Large intestine (tissue), 3 donors: ENCODE results near the gene STAP2. TPM values are rescaled to one million over a fixed set of nuclear protein-coding genes. Genes with fewer than 3 reads are reported as not detected.

Experiments
- DNase-seq, 2 donors: peaks; one replicate each; pipeline versions ENCODE4 v3.0.0 to v3.0.0-alpha.2; 2013
- H3K27ac ChIP-seq: one replicate; pipeline ENCODE4 v1.5.1; 2013; ENCODE audit warnings: low read length
- H3K27me3 ChIP-seq: 2 replicates; pipeline ENCODE4 v1.6.1; 2013; ENCODE audit warnings: low read length; ENCODE audit not compliant: control insufficient read depth, insufficient read depth
- H3K36me3 ChIP-seq: 2 replicates; pipeline ENCODE4 v1.6.1; 2013; ENCODE audit warnings: low read length; ENCODE audit not compliant: control insufficient read depth, insufficient read depth
- H3K4me1 ChIP-seq: one replicate; pipeline ENCODE4 v1.6.1; 2013; ENCODE audit warnings: low read length; ENCODE audit not compliant: control insufficient read depth, insufficient read depth
- H3K4me3 ChIP-seq: one replicate; pipeline ENCODE4 v1.5.1; 2013; ENCODE audit warnings: low read length
- H3K9me3 ChIP-seq: one replicate; pipeline ENCODE4 v1.6.1; 2013; ENCODE audit warnings: mild to moderate bottlenecking, low read depth, low read length, moderate library complexity; ENCODE audit not compliant: control insufficient read depth
- WGBS: methylation state at CpG from one replicate; pipeline ENCODE4 v1.1.5; 2013; ENCODE audit warnings: low lambda C conversion rate; ENCODE audit not compliant: insufficient coverage; 5-methylcytosine and 5-hydroxymethylcytosine counted together
- polyA plus RNA-seq: library from polyadenylated mRNA; unstranded; fragments of 120-200 nt; gene quantifications from one replicate; pipeline ENCODE4 v1.2.1, GENCODE V29; 2013

STAP2 gene
- polyA plus RNA-seq, 1 donor = 53.6 TPM

- H3K27me3 ChIP-seq = no peaks in the 10 kb centered on the region
- H3K27ac ChIP-seq = no peak overlapping the region
- H3K36me3 ChIP-seq = no peaks in the 10 kb centered on the region
- WGBS = 33% methylated on average over 2 of the region's 12 CpGs
- no peaks in the 10 kb centered on the region for H3K4me1 ChIP-seq
- no peak for DNase-seq
- H3K4me3 ChIP-seq = no peak overlapping the region
- peaks cover 3% of the 10 kb centered on the region for H3K9me3 ChIP-seq
Measured at GRCh38 chr19:4313847-4314490, 24.7 kb downstream of the STAP2 start.

GRCh38 chr19:4310247-4311121 is 28.1 kb downstream of the STAP2 start:
- no CpG with 5 or more reads among the region's 22 CpGs for WGBS
- no peaks in the 10 kb centered on the region for H3K4me1 ChIP-seq
- no peaks in the 10 kb centered on the region for H3K27me3 ChIP-seq
- no peak for DNase-seq
- H3K36me3 ChIP-seq = no peaks in the 10 kb centered on the region
- H3K4me3 ChIP-seq = no peak overlapping the region
- H3K27ac ChIP-seq = no peak overlapping the region
- H3K9me3 ChIP-seq = peaks cover 3% of the 10 kb centered on the region

- no peak overlapping the region for H3K4me3 ChIP-seq
- no CpG with 5 or more reads among the region's 16 CpGs for WGBS
- no peak overlapping the region for H3K27ac ChIP-seq
- no peak for DNase-seq
- no peaks in the 10 kb centered on the region for H3K36me3 ChIP-seq
- peaks cover 3% of the 10 kb centered on the region for H3K9me3 ChIP-seq
- peaks cover 3% of the 10 kb centered on the region for H3K4me1 ChIP-seq
- H3K27me3 ChIP-seq = no peaks in the 10 kb centered on the region
Measured at GRCh38 chr19:4305659-4306058, 33.0 kb downstream of the STAP2 start.

DNA sequence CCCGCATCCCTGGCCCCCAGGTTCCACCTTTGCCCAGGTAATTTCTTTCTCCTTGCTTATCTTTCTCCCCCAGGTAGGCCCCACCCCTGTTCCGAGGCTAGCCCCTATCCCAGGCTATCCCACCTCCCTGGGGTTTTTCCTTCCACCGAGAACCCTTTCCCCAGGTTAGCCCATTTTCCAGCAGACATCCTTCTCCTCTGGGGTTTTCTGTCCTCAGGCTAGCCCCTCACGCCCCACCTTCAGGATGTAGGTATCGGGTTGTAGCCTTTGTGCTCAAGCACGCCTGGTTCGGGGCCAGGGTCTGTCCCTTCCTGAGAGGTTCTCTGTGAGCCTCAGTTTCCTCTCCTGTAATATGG is 33.4 kb downstream of the STAP2 start:
- Histone ChIP-seq H3K9me3 (peaks cover under 1% of the 10 kb centered on the region), H3K36me3 (no peaks in the 10 kb centered on the region), H3K4me3 (no peak overlapping the region), H3K4me1 (peaks cover 3% of the 10 kb centered on the region), H3K27me3 (no peaks in the 10 kb centered on the region), H3K27ac (no peak overlapping the region)
- WGBS = no CpG with 5 or more reads among the region's 7 CpGs
- no peak for DNase-seq

DNA sequence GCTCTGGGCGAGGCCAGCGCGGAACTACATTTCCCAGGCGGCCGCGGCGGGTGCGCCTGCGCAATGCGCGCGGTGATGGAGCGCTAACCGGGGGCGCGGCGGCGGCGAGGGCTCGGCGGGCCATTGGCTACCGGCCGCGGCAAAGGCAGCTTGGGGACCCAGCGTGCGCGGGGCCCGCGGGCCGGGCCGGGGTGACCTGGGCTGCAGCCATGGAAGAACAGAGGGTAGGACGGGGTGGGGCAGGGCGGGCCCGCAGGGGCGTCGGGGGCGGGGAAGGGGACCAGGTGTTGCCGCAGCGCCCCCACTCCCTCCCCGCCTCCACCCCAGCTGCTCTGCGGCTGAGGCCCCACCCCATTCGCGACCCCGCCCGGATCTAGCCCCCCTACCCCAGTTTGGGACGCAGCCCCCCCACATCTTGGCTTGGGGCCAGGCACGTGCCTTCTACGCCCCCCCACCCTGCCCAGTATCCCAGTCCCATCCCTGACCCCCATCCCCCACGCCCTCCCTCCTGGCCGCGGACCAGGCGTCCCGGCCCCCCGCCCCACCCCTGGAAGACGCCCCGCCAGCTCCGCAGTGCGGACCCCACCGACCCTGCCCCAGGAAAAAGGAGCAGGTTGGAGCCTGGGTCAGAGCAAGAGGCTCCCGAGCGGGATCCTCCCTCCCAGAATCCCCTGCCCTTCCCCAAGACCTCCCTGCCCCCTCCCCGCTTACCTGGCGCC is 33.9 kb downstream of the STAP2 start, which contains the start of gene FSD1:
Gene FSD1, plus strand, starts transcription at position 61 of the 719 bp plus-strand sequence. Its CDS starts 149 bp downstream, at position 210.
- no peak for DNase-seq
- no peaks in the 10 kb centered on the region for H3K27me3 ChIP-seq
- no peaks in the 10 kb centered on the region for H3K36me3 ChIP-seq
- no CpG with 5 or more reads among the region's 63 CpGs for WGBS
- no peak within 1 kb of the TSS for H3K27ac ChIP-seq
- H3K9me3 ChIP-seq = no peaks in the 10 kb centered on the region
- no peak within 1 kb of the TSS for H3K4me3 ChIP-seq
- peaks cover 3% of the 10 kb centered on the region for H3K4me1 ChIP-seq

DNA sequence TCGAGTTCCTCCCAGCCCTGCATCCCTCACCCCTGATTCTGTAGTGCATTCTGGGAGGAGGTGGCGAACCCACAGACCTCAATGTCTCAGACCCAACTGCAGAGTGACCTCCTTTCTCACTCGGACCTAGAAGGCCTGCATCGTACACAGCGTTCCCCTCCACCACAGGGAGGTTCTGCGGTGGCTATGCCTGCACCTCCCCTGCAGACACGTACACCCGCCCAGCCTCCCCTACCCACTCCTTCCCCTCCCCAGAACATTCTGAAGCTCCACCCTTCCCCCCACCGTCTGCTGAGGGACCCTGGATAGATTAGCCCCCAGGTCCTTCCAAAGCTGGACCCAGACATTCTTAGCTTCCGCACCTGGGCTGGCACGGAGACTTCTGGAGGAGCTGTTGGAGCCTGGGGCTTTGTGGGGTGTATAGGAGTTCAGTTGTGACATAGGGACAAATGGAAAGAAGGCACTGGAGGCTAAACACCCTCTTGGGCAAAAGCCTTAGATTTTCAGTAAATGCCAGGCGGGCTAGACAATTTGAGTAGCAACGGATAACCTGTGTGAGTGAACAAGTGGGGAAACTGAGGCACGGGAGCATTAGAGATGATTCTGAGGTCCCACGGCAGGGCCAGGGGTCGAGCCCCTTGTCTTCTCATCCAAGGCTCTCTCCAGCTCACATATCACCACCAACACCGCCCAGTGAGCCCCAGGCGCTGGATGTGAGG is 34.6 kb downstream of the STAP2 start:
- no CpG with 5 or more reads among the region's 18 CpGs for WGBS
- H3K27ac ChIP-seq = no peak overlapping the region
- no peaks in the 10 kb centered on the region for H3K9me3 ChIP-seq
- DNase-seq = no peak
- H3K27me3 ChIP-seq = no peaks in the 10 kb centered on the region
- H3K36me3 ChIP-seq = no peaks in the 10 kb centered on the region
- no peak overlapping the region for H3K4me3 ChIP-seq
- H3K4me1 ChIP-seq = peaks cover 3% of the 10 kb centered on the region

GRCh38 chr19:4302243-4302640 is 36.4 kb downstream of the STAP2 start, which contains the start of gene TMIGD2:
TSS of gene TMIGD2 (minus strand) at chr19:4302389. CDS start at chr19:4302385, 4 bp downstream.
- Histone ChIP-seq H3K9me3 (no peaks in the 10 kb centered on the region), H3K27ac (no peak within 1 kb of the TSS), H3K27me3 (no peaks in the 10 kb centered on the region), H3K4me3 (no peak within 1 kb of the TSS), H3K36me3 (no peaks in the 10 kb centered on the region), H3K4me1 (peaks cover 3% of the 10 kb centered on the region)
- no peak for DNase-seq
- no CpG with 5 or more reads among the region's 8 CpGs for WGBS

GRCh38 chr19:4301590-4302242 is 36.9 kb downstream of the STAP2 start:
- DNase-seq = no peak
- H3K4me1 ChIP-seq = peaks cover 3% of the 10 kb centered on the region
- H3K27ac ChIP-seq = no peak overlapping the region
- no peak overlapping the region for H3K4me3 ChIP-seq
- H3K27me3 ChIP-seq = no peaks in the 10 kb centered on the region
- no peaks in the 10 kb centered on the region for H3K36me3 ChIP-seq
- 50% methylated on average over 2 of the region's 13 CpGs for WGBS
- H3K9me3 ChIP-seq = no peaks in the 10 kb centered on the region

- WGBS = 92% methylated on average over 2 of the region's 3 CpGs
- peaks cover 3% of the 10 kb centered on the region for H3K4me1 ChIP-seq
- H3K27ac ChIP-seq = no peak overlapping the region
- H3K9me3 ChIP-seq = no peaks in the 10 kb centered on the region
- H3K36me3 ChIP-seq = no peaks in the 10 kb centered on the region
- no peaks in the 10 kb centered on the region for H3K27me3 ChIP-seq
- no peak for DNase-seq
- H3K4me3 ChIP-seq = no peak overlapping the region
Measured at GRCh38 chr19:4300589-4300988, 38.0 kb downstream of the STAP2 start.
